ENCODE data around the gene ALDH1A2.

ALDH1A2 gene

DNA sequence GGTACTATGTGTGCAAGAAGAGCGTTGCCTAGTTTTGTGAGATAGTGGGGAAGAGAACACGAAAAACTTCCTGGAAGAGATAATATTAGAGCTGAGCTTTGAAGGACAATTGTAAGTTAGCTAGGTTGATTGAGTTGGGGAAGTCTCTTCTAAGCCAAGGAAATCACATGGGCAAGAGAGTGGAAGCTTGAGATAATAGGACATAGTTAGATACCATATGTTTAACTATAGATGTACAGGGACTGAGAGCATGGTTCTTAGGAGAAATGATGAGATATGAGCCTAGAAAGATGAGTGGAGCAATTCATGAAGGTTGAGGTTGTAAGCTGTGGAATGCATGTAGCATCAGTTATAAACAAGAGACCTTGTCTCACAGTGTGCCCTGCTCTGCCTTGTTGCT lies 42.6 kb upstream of the ALDH1A2 start:
- POLR2A ChIA-PET = no interaction called here
- CTCF ChIA-PET = no interaction called here

DNA sequence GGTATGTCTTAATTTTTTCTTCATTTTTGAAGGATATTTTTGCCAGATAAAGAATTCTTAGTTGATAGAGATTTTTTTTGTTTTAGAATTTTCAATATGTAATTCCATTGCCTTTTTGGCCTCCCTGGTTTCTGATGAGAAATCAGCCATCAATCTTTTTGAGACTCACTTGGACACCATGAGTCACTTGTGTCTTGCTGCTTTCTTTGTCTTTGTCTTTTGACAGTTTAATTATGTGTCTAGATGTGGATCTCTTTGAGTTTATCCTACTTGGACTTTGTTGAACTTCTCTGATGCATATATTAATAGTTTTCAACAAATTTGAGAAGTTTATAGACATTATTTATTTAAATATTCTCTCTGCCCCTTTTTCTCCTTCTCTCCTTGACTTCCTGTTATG lies 38.0 kb upstream of the ALDH1A2 start:
- no peak overlapping the region for H3K4me3 ChIP-seq (ENCODE audit: control insufficient read depth in 1 of 7, extremely low read depth in 1 of 7, insufficient read depth in 4 of 7, low read depth in 2 of 7, low read length in 6 of 7)
- POLR2A ChIA-PET = no interaction called here
- CTCF ChIA-PET = no interaction called here
- no peaks in the 10 kb centered on the region for H3K4me1 ChIP-seq (ENCODE audit: control extremely low read depth in 1 of 4, control insufficient read depth in 4 of 4, insufficient read depth in 4 of 4, low read length in 3 of 4)
- no peaks in the 10 kb centered on the region for H3K36me3 ChIP-seq (ENCODE audit: control insufficient read depth in 4 of 4, insufficient read depth in 4 of 4, low read length in 3 of 4)
- H3K27me3 ChIP-seq (replicated peaks in 2 of 5; ENCODE audit: control insufficient read depth in 4 of 5, insufficient read depth in 5 of 5, low read length in 4 of 5) = peaks cover 0 to 2% (median 0%) of the 10 kb centered on the region in 5 experiments
- no peak for DNase-seq
- no peak overlapping the region for H3K27ac ChIP-seq (ENCODE audit: insufficient read depth in 1 of 2, low read depth in 1 of 2, low read length in 2 of 2, poor library complexity in 1 of 2, severe bottlenecking in 2 of 2)
- H3K9me3 ChIP-seq (ENCODE audit: control extremely low read depth in 1 of 5, control insufficient read depth in 4 of 5, insufficient read depth in 2 of 5, low read depth in 1 of 5, low read length in 4 of 5) = no peaks in the 10 kb centered on the region

More for the DNA sequence above, 42.6 kb upstream of the ALDH1A2 start:
- no peak for DNase-seq
- Histone ChIP-seq H3K9me3 (ENCODE audit: control extremely low read depth in 1 of 5, control insufficient read depth in 4 of 5, insufficient read depth in 2 of 5, low read depth in 1 of 5, low read length in 4 of 5) (no peaks in the 10 kb centered on the region), H3K4me3 (ENCODE audit: control insufficient read depth in 1 of 7, extremely low read depth in 1 of 7, insufficient read depth in 4 of 7, low read depth in 2 of 7, low read length in 6 of 7) (no peak overlapping the region), H3K27me3 (replicated peaks in 2 of 5; ENCODE audit: control insufficient read depth in 4 of 5, insufficient read depth in 5 of 5, low read length in 4 of 5) (no peaks in the 10 kb centered on the region), H3K27ac (ENCODE audit: insufficient read depth in 1 of 2, low read depth in 1 of 2, low read length in 2 of 2, poor library complexity in 1 of 2, severe bottlenecking in 2 of 2) (peak overlapping the region in 1 of 2 experiments; percentile 14), H3K4me1 (ENCODE audit: control extremely low read depth in 1 of 4, control insufficient read depth in 4 of 4, insufficient read depth in 4 of 4, low read length in 3 of 4) (no peaks in the 10 kb centered on the region), H3K36me3 (ENCODE audit: control insufficient read depth in 4 of 4, insufficient read depth in 4 of 4, low read length in 3 of 4) (no peaks in the 10 kb centered on the region)
- WGBS (ENCODE audit: insufficient coverage) = 100% methylated on average over 2 of the region's 2 CpGs

DNA sequence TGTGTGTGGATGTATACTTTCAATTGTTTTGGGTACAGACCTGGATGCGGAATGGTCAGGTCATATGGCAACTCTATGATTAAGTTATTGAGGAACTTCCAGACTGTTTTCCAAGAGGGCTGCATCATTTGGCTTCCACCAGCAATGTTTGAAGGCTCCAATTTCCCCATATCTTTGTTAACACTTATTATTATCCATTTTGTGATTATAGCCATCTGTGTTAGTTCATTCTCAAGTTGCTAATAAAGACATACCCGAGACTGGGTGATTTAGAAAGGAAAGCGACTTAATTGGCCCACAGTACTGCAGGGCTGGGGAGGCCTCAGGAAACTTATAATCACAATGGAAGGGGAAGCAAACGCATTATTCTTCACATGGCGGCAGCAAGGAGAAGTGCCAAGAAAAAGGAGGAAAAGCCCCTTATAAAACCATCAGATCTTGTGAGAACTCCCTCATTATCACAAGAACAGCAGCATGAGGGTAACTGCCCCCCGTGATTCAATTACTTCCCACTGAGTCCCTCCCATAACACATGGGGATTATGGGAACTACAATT lies 31.1 kb upstream of the ALDH1A2 start:
- ChIA-PET CTCF (no interaction called here), POLR2A (no interaction called here)
- Histone ChIP-seq H3K4me3 (ENCODE audit: control insufficient read depth in 1 of 7, extremely low read depth in 1 of 7, insufficient read depth in 4 of 7, low read depth in 2 of 7, low read length in 6 of 7) (no peak overlapping the region), H3K36me3 (ENCODE audit: control insufficient read depth in 4 of 4, insufficient read depth in 4 of 4, low read length in 3 of 4) (no peaks in the 10 kb centered on the region), H3K4me1 (ENCODE audit: control extremely low read depth in 1 of 4, control insufficient read depth in 4 of 4, insufficient read depth in 4 of 4, low read length in 3 of 4) (no peaks in the 10 kb centered on the region), H3K27me3 (replicated peaks in 2 of 5; ENCODE audit: control insufficient read depth in 4 of 5, insufficient read depth in 5 of 5, low read length in 4 of 5) (peaks cover 0 to 3% (median 0%) of the 10 kb centered on the region in 5 experiments), H3K9me3 (ENCODE audit: control extremely low read depth in 1 of 5, control insufficient read depth in 4 of 5, insufficient read depth in 2 of 5, low read depth in 1 of 5, low read length in 4 of 5) (no peaks in the 10 kb centered on the region), H3K27ac (ENCODE audit: insufficient read depth in 1 of 2, low read depth in 1 of 2, low read length in 2 of 2, poor library complexity in 1 of 2, severe bottlenecking in 2 of 2) (no peak overlapping the region)
- 100% methylated on average over 1 of the region's 6 CpGs for WGBS (ENCODE audit: insufficient coverage)
- no peak for DNase-seq

DNA sequence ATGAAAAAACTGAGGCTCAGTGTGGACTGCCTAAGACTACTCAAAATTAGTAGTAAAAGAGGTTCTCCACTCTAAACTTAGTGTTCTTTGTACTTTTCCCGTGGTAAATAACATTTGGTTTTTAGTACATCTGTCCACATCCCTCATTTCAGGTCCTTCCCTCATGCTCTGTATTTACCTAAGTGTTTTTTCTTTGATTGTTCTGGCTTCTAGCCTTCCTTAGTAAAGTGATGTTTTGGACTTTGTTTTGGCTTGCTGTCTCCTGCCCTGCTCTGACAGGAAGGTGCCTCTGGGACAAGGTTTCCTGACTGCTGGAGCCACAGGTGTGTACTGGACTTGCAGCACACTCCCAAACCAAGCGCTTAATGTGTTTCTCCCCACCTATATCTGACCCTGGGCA lies 29.9 kb upstream of the ALDH1A2 start:
- WGBS (ENCODE audit: insufficient coverage) = 100% methylated on average over 1 of the region's 2 CpGs
- Histone ChIP-seq H3K9me3 (ENCODE audit: control extremely low read depth in 1 of 5, control insufficient read depth in 4 of 5, insufficient read depth in 2 of 5, low read depth in 1 of 5, low read length in 4 of 5) (peaks cover 0 to 1% (median 0%) of the 10 kb centered on the region in 5 experiments), H3K36me3 (ENCODE audit: control insufficient read depth in 4 of 4, insufficient read depth in 4 of 4, low read length in 3 of 4) (no peaks in the 10 kb centered on the region), H3K27ac (ENCODE audit: insufficient read depth in 1 of 2, low read depth in 1 of 2, low read length in 2 of 2, poor library complexity in 1 of 2, severe bottlenecking in 2 of 2) (no peak overlapping the region), H3K4me3 (ENCODE audit: control insufficient read depth in 1 of 7, extremely low read depth in 1 of 7, insufficient read depth in 4 of 7, low read depth in 2 of 7, low read length in 6 of 7) (no peak overlapping the region), H3K27me3 (replicated peaks in 2 of 5; ENCODE audit: control insufficient read depth in 4 of 5, insufficient read depth in 5 of 5, low read length in 4 of 5) (peaks cover 0 to 3% (median 0%) of the 10 kb centered on the region in 5 experiments), H3K4me1 (ENCODE audit: control extremely low read depth in 1 of 4, control insufficient read depth in 4 of 4, insufficient read depth in 4 of 4, low read length in 3 of 4) (no peaks in the 10 kb centered on the region)
- ChIA-PET CTCF (no interaction called here), POLR2A (no interaction called here)
- no peak for DNase-seq

DNA sequence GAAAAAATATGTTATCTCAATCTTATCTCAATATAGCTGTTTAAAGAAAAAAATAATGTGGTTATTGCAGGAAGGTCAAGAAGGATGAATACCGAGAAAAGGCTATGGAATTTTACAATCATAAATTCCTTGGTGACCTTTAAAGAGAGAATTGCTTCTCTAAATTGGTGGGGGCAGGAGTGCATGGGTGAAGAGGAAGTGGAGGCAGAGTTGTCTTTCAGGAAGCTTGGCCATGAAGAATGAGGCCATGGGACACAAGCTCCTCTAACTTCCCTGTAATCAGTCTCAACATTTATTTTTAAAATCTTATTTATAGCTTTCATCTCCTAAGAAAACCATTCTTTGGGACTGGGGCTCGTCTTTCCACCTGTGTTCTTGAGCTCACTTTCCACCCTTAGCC lies 22.4 kb upstream of the ALDH1A2 start:
- ChIA-PET CTCF (interaction anchor here (1.0 to 2.0 kb wide), 3 partner anchors 11 to 228 kb away, joined by 3 to 6 read pairs (median 4); no protein-coding TSS in a partner anchor), POLR2A (interaction anchor here (0.6 kb wide), 1 partner anchor 1490 kb away, joined by 3 read pairs; no protein-coding TSS in a partner anchor)
- no peak for DNase-seq
- Histone ChIP-seq H3K27ac (ENCODE audit: insufficient read depth in 1 of 2, low read depth in 1 of 2, low read length in 2 of 2, poor library complexity in 1 of 2, severe bottlenecking in 2 of 2) (no peak overlapping the region), H3K27me3 (replicated peaks in 2 of 5; ENCODE audit: control insufficient read depth in 4 of 5, insufficient read depth in 5 of 5, low read length in 4 of 5) (no peaks in the 10 kb centered on the region), H3K9me3 (ENCODE audit: control extremely low read depth in 1 of 5, control insufficient read depth in 4 of 5, insufficient read depth in 2 of 5, low read depth in 1 of 5, low read length in 4 of 5) (peaks cover 0 to 1% (median 0%) of the 10 kb centered on the region in 5 experiments), H3K4me1 (ENCODE audit: control extremely low read depth in 1 of 4, control insufficient read depth in 4 of 4, insufficient read depth in 4 of 4, low read length in 3 of 4) (no peaks in the 10 kb centered on the region), H3K4me3 (ENCODE audit: control insufficient read depth in 1 of 7, extremely low read depth in 1 of 7, insufficient read depth in 4 of 7, low read depth in 2 of 7, low read length in 6 of 7) (no peak overlapping the region), H3K36me3 (ENCODE audit: control insufficient read depth in 4 of 4, insufficient read depth in 4 of 4, low read length in 3 of 4) (no peaks in the 10 kb centered on the region)
- WGBS (ENCODE audit: insufficient coverage) = 69% methylated on average over 2 of the region's 2 CpGs

DNA sequence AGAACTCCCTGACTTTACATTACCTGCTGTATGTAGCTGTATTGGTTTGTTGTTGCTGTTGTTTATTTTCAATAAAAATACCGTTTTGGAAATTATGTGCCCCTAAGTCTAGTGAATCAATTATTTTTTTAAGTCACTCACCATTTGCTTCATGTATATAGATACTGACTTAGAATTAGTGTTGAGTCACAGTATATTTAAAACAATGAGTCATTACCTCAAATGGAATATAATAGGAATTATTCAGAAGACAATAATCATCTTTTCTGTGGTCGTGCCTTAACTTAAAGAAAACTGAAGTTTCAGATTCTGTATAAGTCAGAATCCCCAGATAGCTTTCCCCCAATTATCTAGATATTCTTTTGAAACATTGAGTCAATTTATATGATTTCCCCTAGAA lies 21.0 kb upstream of the ALDH1A2 start:
- CTCF ChIA-PET = interaction anchor here (1.9 kb wide), 1 partner anchor 9 kb away, joined by 6 read pairs; no protein-coding TSS in a partner anchor
- POLR2A ChIA-PET = no interaction called here

DNA sequence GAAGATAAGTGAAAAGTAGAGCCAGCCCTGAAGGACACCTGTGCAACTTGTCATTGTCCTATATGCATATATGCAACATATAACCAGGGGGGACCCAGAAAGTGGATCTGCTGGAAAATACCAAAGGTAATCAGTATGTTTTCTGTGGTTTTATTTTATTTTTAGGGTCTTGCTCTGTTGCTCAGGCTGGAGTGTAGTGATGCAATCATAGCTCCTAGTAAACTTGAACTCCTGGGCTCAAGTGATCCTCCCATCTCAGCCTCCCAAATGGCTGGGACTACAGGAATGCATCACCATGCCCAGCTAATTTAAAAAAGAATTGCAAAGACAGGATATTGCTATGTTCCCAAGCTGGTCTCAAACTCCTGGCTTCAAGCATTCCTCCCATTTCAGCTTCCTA lies 18.0 kb upstream of the ALDH1A2 start:
- Histone ChIP-seq H3K4me3 (ENCODE audit: control insufficient read depth in 1 of 7, extremely low read depth in 1 of 7, insufficient read depth in 4 of 7, low read depth in 2 of 7, low read length in 6 of 7) (no peak overlapping the region), H3K36me3 (ENCODE audit: control insufficient read depth in 4 of 4, insufficient read depth in 4 of 4, low read length in 3 of 4) (no peaks in the 10 kb centered on the region), H3K27ac (ENCODE audit: insufficient read depth in 1 of 2, low read depth in 1 of 2, low read length in 2 of 2, poor library complexity in 1 of 2, severe bottlenecking in 2 of 2) (no peak overlapping the region), H3K4me1 (ENCODE audit: control extremely low read depth in 1 of 4, control insufficient read depth in 4 of 4, insufficient read depth in 4 of 4, low read length in 3 of 4) (no peaks in the 10 kb centered on the region), H3K27me3 (replicated peaks in 2 of 5; ENCODE audit: control insufficient read depth in 4 of 5, insufficient read depth in 5 of 5, low read length in 4 of 5) (peaks cover 0 to 3% (median 0%) of the 10 kb centered on the region in 5 experiments), H3K9me3 (ENCODE audit: control extremely low read depth in 1 of 5, control insufficient read depth in 4 of 5, insufficient read depth in 2 of 5, low read depth in 1 of 5, low read length in 4 of 5) (no peaks in the 10 kb centered on the region)
- no peak for DNase-seq
- ChIA-PET POLR2A (no interaction called here), CTCF (interaction anchor here (1.6 kb wide), 1 partner anchor 13 kb away, joined by 5 read pairs; no protein-coding TSS in a partner anchor)

More for the DNA sequence above, 21.0 kb upstream of the ALDH1A2 start:
- Histone ChIP-seq H3K27ac (ENCODE audit: insufficient read depth in 1 of 2, low read depth in 1 of 2, low read length in 2 of 2, poor library complexity in 1 of 2, severe bottlenecking in 2 of 2) (no peak overlapping the region), H3K36me3 (ENCODE audit: control insufficient read depth in 4 of 4, insufficient read depth in 4 of 4, low read length in 3 of 4) (no peaks in the 10 kb centered on the region), H3K27me3 (replicated peaks in 2 of 5; ENCODE audit: control insufficient read depth in 4 of 5, insufficient read depth in 5 of 5, low read length in 4 of 5) (no peaks in the 10 kb centered on the region), H3K4me1 (ENCODE audit: control extremely low read depth in 1 of 4, control insufficient read depth in 4 of 4, insufficient read depth in 4 of 4, low read length in 3 of 4) (no peaks in the 10 kb centered on the region), H3K4me3 (ENCODE audit: control insufficient read depth in 1 of 7, extremely low read depth in 1 of 7, insufficient read depth in 4 of 7, low read depth in 2 of 7, low read length in 6 of 7) (no peak overlapping the region), H3K9me3 (ENCODE audit: control extremely low read depth in 1 of 5, control insufficient read depth in 4 of 5, insufficient read depth in 2 of 5, low read depth in 1 of 5, low read length in 4 of 5) (peaks cover 0 to 1% (median 0%) of the 10 kb centered on the region in 5 experiments)
- DNase-seq = no peak
- WGBS (ENCODE audit: insufficient coverage) = no CpG with 5 or more reads among the region's 2 CpGs
